A549 (cell line): ENCODE measurements around the gene BEX2. TPM values are rescaled to one million over a fixed set of nuclear protein-coding genes. Genes with fewer than 3 reads are reported as not detected.
A peak's percentile ranks its signal among the peaks of the same experiment; 100 is the strongest.
"Not testable (repeated sequence)": the region's sequence is repeated elsewhere in the genome, so short reads cannot be mapped to it uniquely, and the experiment has no call there.

Experiments used
- ATAC-seq, 2 experiments: fragments of 200-7000 bp in 1 of 2; fragments of >200 bp in 1 of 2; cut with Nextera tagmentation in 1 of 2; cut with Tn5 transposase in 1 of 2; 3 replicates each; pipeline versions ENCODE4 v1.8.0 to v1.9.1; 2018 to 2020; ENCODE audit warnings: mild to moderate bottlenecking in 1 of 2, moderate library complexity in 1 of 2
- CTCF ChIA-PET: fragments of 300-600 bp; sonication (Branson Sonifier 250); formaldehyde crosslinking; extraction: SDS; loops from one replicate; lab custom pipeline; 2021; ENCODE audit warnings: antibody characterized with exemption, inconsistent platforms; lab: Yijun Ruan, JAX
- POLR2A ChIA-PET: fragments of 350-600 bp; formaldehyde crosslinking; extraction: SDS; loops from one replicate; lab custom pipeline; 2021; ENCODE audit warnings: antibody characterized with exemption, inconsistent platforms; lab: Yijun Ruan, JAX
- DNase-seq, 2 experiments: peaks; one replicate each; pipeline versions ENCODE4 v3.0.0 to v3.0.0-alpha.2; 2011 to 2016; ENCODE audit warnings: low read depth in 1 of 2, low spot score in 1 of 2
- FAIRE-seq: peaks from 2 replicates; lab custom pipeline; 2011; peaks lifted over from hg19 to GRCh38; lab: Jason Lieb, UNC
- H3K27ac ChIP-seq, 2 experiments: fragments of >200 bp; sonication (Bioruptor Twin); formaldehyde crosslinking; 3 replicates each; pipeline ENCODE4 v1.5.1; 2016 to 2017
- H3K4me1 ChIP-seq: fragments of >200 bp; sonication (Bioruptor Twin); formaldehyde crosslinking; 3 replicates; pipeline ENCODE4 v1.6.1; 2016
- H3K4me2 ChIP-seq: fragments of >200 bp; sonication (Bioruptor Twin); formaldehyde crosslinking; 3 replicates; pipeline ENCODE4 v1.6.1; 2016
- H3K4me3 ChIP-seq: fragments of >200 bp; sonication (Bioruptor Twin); formaldehyde crosslinking; 3 replicates; pipeline ENCODE4 v1.5.1; 2016
- H3K9me3 ChIP-seq: fragments of >200 bp; sonication (Bioruptor Twin); formaldehyde crosslinking; 3 replicates; pipeline ENCODE4 v1.6.1; 2016
- CBX8 ChIP-seq: fragments of 200-600 bp; sonication (generic); IDR thresholded peaks from 2 replicates; pipeline ENCODE4 v1.6.1; 2016
- CHD2 ChIP-seq: fragments of 150-350 bp; IDR thresholded peaks from 2 replicates; pipeline ENCODE4 v1.6.1; 2014; ENCODE audit warnings: low read length; ENCODE audit not compliant: partially characterized antibody
- EHF ChIP-seq: fragments of 250-450 bp; sonication (Bioruptor Pico); IDR thresholded peaks from 2 replicates; pipeline ENCODE4 v1.5.0; 2020; ENCODE audit warnings: mild to moderate bottlenecking
- ESRRA ChIP-seq: fragments of 150-350 bp; IDR thresholded peaks from 2 replicates; pipeline ENCODE4 v1.6.1; 2014; ENCODE audit warnings: mild to moderate bottlenecking, low read length, borderline replicate concordance
- JUNB ChIP-seq: fragments of >200 bp; sonication (Bioruptor Twin); formaldehyde crosslinking; IDR thresholded peaks from 2 replicates; pipeline ENCODE4 v1.6.1; 2016
- KDM1A ChIP-seq: fragments of 200-600 bp; sonication (generic); IDR thresholded peaks from 2 replicates; pipeline ENCODE4 v1.6.1; 2016; ENCODE audit warnings: low read depth, mild to moderate bottlenecking
- MAZ ChIP-seq: fragments of 150-350 bp; IDR thresholded peaks from 2 replicates; pipeline ENCODE4 v1.6.1; 2014; ENCODE audit warnings: antibody characterized with exemption, low read depth, low read length, borderline replicate concordance
- NFE2L2 ChIP-seq: fragments of 150-350 bp; conservative IDR thresholded peaks from 2 replicates; pipeline ENCODE4 v1.6.1; 2014; ENCODE audit warnings: low read length
- NPAS2 ChIP-seq: fragments of 250-450 bp; sonication (Bioruptor Pico); IDR thresholded peaks from 2 replicates; pipeline ENCODE4 v1.8.0; 2022; ENCODE audit warnings: mild to moderate bottlenecking, moderate library complexity, borderline replicate concordance
- RAD21 ChIP-seq, 2 experiments: fragments of >200 bp in 1 of 2; sonication (Bioruptor Twin) in 1 of 2; formaldehyde crosslinking in 1 of 2; IDR thresholded peaks in 1 of 2; conservative IDR thresholded peaks in 1 of 2; 2 replicates in 1 of 2; 3 replicates in 1 of 2; pipeline ENCODE4 v1.6.1; 2012 to 2018; ENCODE audit warnings: inconsistent platforms in 1 of 2
- RARB ChIP-seq: fragments of 250-450 bp; sonication (Bioruptor Pico); IDR thresholded peaks from 2 replicates; pipeline ENCODE4 v1.8.0; 2021; ENCODE audit warnings: mild to moderate bottlenecking, moderate library complexity
- RCOR1 ChIP-seq: fragments of 150-350 bp; IDR thresholded peaks from 2 replicates; pipeline ENCODE4 v1.6.1; 2014; ENCODE audit warnings: antibody characterized with exemption, low read length, low read depth
- REST ChIP-seq: fragments of 200-600 bp; sonication (generic); IDR thresholded peaks from 2 replicates; pipeline ENCODE4 v1.6.1; 2016; ENCODE audit warnings: antibody characterized with exemption, mild to moderate bottlenecking, moderate library complexity
- RNF2 ChIP-seq: fragments of 200-600 bp; sonication (generic); IDR thresholded peaks from 2 replicates; pipeline ENCODE4 v1.6.1; 2016; ENCODE audit warnings: low read depth, mild to moderate bottlenecking, antibody characterized with exemption, moderate library complexity, borderline replicate concordance
- ZC3H11A ChIP-seq: fragments of 450-650 bp; IDR thresholded peaks from 2 replicates; pipeline ENCODE4 v1.6.1; 2014; ENCODE audit warnings: antibody characterized with exemption, mild to moderate bottlenecking
- ZSCAN20 ChIP-seq: fragments of 250-450 bp; sonication (Bioruptor Pico); IDR thresholded peaks from 2 replicates; pipeline ENCODE4 v1.8.0; 2022; ENCODE audit warnings: mild to moderate bottlenecking, moderate library complexity
- WGBS: methylation state at CpG from one replicate; pipeline ENCODE4 v1.1.6; 2017; ENCODE audit errors: missing lambda C conversion rate; 5-methylcytosine and 5-hydroxymethylcytosine counted together
- polyA plus RNA-seq, 4 experiments: library from polyadenylated mRNA; depleted of rRNA in 3 of 4; stranded (reverse); fragments of >200 nt; fragmentation: RNase III in 1 of 4; extraction: RNeasy Plus Mini Kit Qiagen cat#74134 plus additional on column Dnase treatment in 1 of 4; gene quantifications; 2 replicates in 3 of 4; 3 replicates in 1 of 4; pipeline ENCODE4 v1.2.3, GENCODE V29; 2011 to 2017
- TF ChIP-seq, protein P1 (sequence below): fragments of 450-650 bp; IDR thresholded peaks from 2 replicates; pipeline ENCODE4 v1.6.1; 2014; ENCODE audit warnings: antibody characterized with exemption

The BEX2 gene
- polyA plus RNA-seq, 2 of the 4 experiments (the other 2 are of a cell fraction), result 3.2 to 19.8 TPM

DNA sequence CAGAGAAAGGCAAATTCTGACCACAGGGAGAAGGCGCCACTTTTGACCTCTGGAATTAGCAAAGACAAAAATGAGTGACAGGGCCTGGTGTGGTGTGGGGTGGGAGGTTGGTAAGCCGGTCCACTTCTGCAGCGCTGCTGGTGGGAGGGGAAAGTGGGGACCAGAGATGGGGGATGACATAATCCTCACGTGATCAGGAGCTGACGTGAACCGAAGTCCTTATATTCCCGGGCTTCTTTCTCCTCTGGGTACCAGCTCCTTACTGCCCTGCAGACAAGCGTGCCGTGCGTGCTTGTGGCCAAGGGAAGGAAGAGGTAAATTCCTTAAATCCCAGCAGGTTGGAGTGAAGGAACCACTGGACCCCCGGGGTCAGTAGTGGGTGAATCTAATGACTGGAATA, 19.2 kb upstream of the BEX2 start, which contains the start of gene TCEAL7:
Gene TCEAL7, plus strand, starts transcription at position 249 of the 400 bp plus-strand sequence. CDS start 1,165 bp downstream, outside the sequence.
- ATAC-seq (no peak), FAIRE-seq (no peak)
- ChIA-PET CTCF (interaction anchor here (1.9 kb wide), 1 partner anchor 9 kb away, joined by 7 read pairs; no protein-coding TSS in a partner anchor), POLR2A (no interaction called here)
- no peak within 1 kb of the TSS for H3K27ac ChIP-seq
- no peak for TF ChIP-seq RCOR1
- no peak for TF ChIP-seq EHF (CRISPR knock-in tag)
- TF ChIP-seq, all 56 proteins: peak for 0
- Histone ChIP-seq H3K9me3 (no peaks in the 10 kb centered on the region), H3K4me1 (no peaks in the 10 kb centered on the region), H3K4me3 (no peak within 1 kb of the TSS), H3K4me2 (no peak within 1 kb of the TSS)
- 80% methylated on average over 11 of the region's 11 CpGs for WGBS
- no peak for DNase-seq

- Histone ChIP-seq H3K4me1 (no peaks in the 10 kb centered on the region), H3K27ac (no peak overlapping the region)
- TF ChIP-seq NFE2L2, result no peak
- no peak for TF ChIP-seq REST
- no peak for TF ChIP-seq KDM1A
- TF ChIP-seq CBX8, result no peak
- TF ChIP-seq JUNB, result no peak
- TF ChIP-seq, protein P1, sequence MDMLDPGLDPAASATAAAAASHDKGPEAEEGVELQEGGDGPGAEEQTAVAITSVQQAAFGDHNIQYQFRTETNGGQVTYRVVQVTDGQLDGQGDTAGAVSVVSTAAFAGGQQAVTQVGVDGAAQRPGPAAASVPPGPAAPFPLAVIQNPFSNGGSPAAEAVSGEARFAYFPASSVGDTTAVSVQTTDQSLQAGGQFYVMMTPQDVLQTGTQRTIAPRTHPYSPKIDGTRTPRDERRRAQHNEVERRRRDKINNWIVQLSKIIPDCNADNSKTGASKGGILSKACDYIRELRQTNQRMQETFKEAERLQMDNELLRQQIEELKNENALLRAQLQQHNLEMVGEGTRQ, result no peak
- no peak for TF ChIP-seq RARB (CRISPR knock-in tag)
- TF ChIP-seq ZSCAN20 (CRISPR knock-in tag), result no peak
- TF ChIP-seq NPAS2 (CRISPR knock-in tag), result no peak
- TF ChIP-seq RAD21 (conservative IDR thresholded peaks at IDR 0.05 in 1 of 2, IDR thresholded peaks at IDR 0.05 in 1 of 2), result no peak
- TF ChIP-seq CHD2, result no peak
- TF ChIP-seq ESRRA, result no peak
- TF ChIP-seq RNF2, result no peak
- no peak for TF ChIP-seq RCOR1
- TF ChIP-seq ZC3H11A, result no peak
- no peak for TF ChIP-seq MAZ
- TF ChIP-seq, all 56 proteins: peak for 0
- Histone ChIP-seq H3K9me3 (no peaks in the 10 kb centered on the region), H3K4me2 (peak overlapping the region; percentile 84), H3K4me3 (peak overlapping the region; percentile 54)
- FAIRE-seq (peak; percentile 7), ATAC-seq (no peak), DNase-seq (no peak)
- 64% methylated on average over 3 of the region's 3 CpGs for WGBS
- POLR2A ChIA-PET, result no interaction called here
- CTCF ChIA-PET, result no interaction called here
Observed at GRCh38 chrX:103311399-103311780, 600 bp upstream of the BEX2 start.

- H3K4me1 ChIP-seq, result no peaks in the 10 kb centered on the region
- DNase-seq, result no peak
- no peaks in the 10 kb centered on the region for H3K9me3 ChIP-seq
- ChIA-PET CTCF (no interaction called here), POLR2A (no interaction called here)
- H3K4me3 ChIP-seq, result peak overlapping the region; percentile 54
- TF ChIP-seq REST (peak; percentile 71; the same call in 1 of the 2 replicates), NPAS2 (CRISPR knock-in tag) (no peak)
- FAIRE-seq, result no peak
- H3K27ac ChIP-seq, result peak overlapping the region; percentile 60 to 85; a peak in 5 of 6 replicates
- H3K4me2 ChIP-seq, result peak overlapping the region; percentile 84
- ATAC-seq, result peak in 1 of 2 experiments; percentile 14; a peak in 1 of 6 replicates
- 82% methylated on average over 9 of the region's 32 CpGs for WGBS
Observed at GRCh38 chrX:103309860-103310554, 783 bp downstream of the BEX2 start.

DNA sequence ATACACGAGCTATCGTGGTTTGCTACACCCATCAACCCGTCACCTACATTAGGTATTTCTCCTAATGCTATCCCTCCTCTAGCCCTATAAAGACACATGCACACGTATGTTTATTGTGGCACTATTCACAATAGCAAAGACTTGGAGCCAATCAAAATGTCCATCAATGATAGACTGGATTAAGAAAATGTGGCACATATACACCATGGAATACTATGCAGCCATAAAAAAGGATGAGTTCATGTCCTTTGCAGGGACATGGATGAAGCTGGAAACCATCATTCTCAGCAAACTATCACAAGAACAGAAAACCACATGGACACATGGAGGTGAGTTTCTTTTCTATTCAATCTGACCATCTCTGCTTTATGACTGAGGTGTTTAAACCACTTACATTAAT, 5.1 kb downstream of the BEX2 start:
- CTCF ChIA-PET, H3K4me1 ChIP-seq, ATAC-seq, H3K4me2 ChIP-seq, FAIRE-seq, H3K27ac ChIP-seq, H3K9me3 ChIP-seq, POLR2A ChIA-PET, H3K4me3 ChIP-seq, DNase-seq: not testable (repeated sequence)
- 33% methylated on average over 4 of the region's 4 CpGs for WGBS
